Activated effector memory CD4-positive, alpha-beta T cell treated with anti-CD3 and anti-CD28 coated beads, Interleukin-2, amount 50 U/mL, for 16 hours (primary cell): ENCODE data around the gene GRIN2D.

Source experiments
- DNase-seq: peaks from one replicate; pipeline ENCODE4 v3.0.0-alpha.2; 2020

GRIN2D gene

DNA sequence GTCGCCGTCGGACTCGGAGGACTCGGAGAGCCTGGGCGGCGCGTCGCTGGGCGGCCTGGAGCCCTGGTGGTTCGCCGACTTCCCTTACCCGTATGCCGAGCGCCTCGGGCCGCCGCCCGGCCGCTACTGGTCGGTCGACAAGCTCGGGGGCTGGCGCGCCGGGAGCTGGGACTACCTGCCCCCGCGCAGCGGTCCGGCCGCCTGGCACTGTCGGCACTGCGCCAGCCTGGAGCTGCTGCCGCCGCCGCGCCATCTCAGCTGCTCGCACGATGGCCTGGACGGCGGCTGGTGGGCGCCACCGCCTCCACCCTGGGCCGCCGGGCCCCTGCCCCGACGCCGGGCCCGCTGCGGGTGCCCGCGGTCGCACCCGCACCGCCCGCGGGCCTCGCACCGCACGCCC, 49.8 kb downstream of the GRIN2D start:
- peak; percentile 69 for DNase-seq
